HG03460 (cell line): Measurements from ENCODE around the gene RSPO1.

Experiments
- ATAC-seq: cut with Tn5 transposase; IDR thresholded peaks from one replicate; pipeline ENCODE4 v1.9.1; 2021; ENCODE audit not compliant: unreplicated experiment

The RSPO1 gene

GRCh38 chr1:37657620-37658412 is 23.1 kb upstream of the RSPO1 start:
- ATAC-seq, result no peak

DNA sequence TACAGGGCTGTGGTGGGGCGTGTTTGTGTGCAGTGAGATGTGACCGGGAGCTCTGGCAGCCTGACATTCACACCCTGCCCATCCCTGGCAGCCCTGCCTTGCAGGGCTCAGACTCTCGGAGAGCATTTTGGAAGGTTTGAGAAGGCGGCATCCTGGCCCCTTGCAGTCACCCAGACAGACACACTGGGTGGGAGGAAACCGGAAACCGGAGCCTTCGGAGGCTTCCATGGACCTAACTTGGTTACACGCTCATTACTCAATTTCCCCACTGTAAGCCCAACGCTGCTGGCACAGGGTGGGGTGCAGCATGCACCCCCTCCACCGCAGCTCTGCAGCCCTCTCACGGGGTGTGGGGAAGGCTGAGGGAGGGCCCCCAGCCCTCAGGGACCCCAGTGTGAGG is 22.2 kb upstream of the RSPO1 start:
- no peak for ATAC-seq

- ATAC-seq, result no peak
Observed at GRCh38 chr1:37656026-37656425, 21.3 kb upstream of the RSPO1 start.

- ATAC-seq, result no peak
Observed at GRCh38 chr1:37655274-37655673, 20.6 kb upstream of the RSPO1 start.

DNA sequence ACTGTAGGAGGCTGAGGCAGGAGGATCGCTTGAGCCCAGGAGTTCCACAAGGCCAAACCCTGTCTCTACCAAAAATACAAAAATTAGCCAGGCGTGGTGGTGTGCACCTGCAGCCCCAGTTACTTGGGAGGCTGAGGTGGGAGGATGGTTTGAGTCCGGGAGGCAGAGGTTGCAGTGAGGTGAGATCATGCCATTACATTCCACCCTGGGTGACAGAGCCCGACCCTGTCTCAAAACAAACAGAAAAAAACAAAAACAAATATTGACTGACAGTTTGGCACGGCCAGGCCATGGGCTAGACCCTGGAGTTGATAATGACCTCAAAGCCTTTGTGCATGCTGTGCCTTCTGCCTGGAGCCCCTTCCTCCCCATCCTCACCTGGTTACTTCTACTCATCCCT is 19.2 kb upstream of the RSPO1 start:
- no peak for ATAC-seq

- ATAC-seq, result no peak
Observed at GRCh38 chr1:37652976-37653375, 18.3 kb upstream of the RSPO1 start.

- ATAC-seq, result no peak
Observed at GRCh38 chr1:37651803-37652202, 17.1 kb upstream of the RSPO1 start.

GRCh38 chr1:37650721-37651120 is 16.0 kb upstream of the RSPO1 start:
- no peak for ATAC-seq

- no peak for ATAC-seq
Observed at GRCh38 chr1:37650173-37650572, 15.5 kb upstream of the RSPO1 start.

GRCh38 chr1:37647281-37647680 is 12.6 kb upstream of the RSPO1 start:
- no peak for ATAC-seq

- ATAC-seq, result no peak
Observed at GRCh38 chr1:37641059-37641458, 6.4 kb upstream of the RSPO1 start.

GRCh38 chr1:37636435-37636834 is 1.7 kb upstream of the RSPO1 start:
- ATAC-seq, result no peak

DNA sequence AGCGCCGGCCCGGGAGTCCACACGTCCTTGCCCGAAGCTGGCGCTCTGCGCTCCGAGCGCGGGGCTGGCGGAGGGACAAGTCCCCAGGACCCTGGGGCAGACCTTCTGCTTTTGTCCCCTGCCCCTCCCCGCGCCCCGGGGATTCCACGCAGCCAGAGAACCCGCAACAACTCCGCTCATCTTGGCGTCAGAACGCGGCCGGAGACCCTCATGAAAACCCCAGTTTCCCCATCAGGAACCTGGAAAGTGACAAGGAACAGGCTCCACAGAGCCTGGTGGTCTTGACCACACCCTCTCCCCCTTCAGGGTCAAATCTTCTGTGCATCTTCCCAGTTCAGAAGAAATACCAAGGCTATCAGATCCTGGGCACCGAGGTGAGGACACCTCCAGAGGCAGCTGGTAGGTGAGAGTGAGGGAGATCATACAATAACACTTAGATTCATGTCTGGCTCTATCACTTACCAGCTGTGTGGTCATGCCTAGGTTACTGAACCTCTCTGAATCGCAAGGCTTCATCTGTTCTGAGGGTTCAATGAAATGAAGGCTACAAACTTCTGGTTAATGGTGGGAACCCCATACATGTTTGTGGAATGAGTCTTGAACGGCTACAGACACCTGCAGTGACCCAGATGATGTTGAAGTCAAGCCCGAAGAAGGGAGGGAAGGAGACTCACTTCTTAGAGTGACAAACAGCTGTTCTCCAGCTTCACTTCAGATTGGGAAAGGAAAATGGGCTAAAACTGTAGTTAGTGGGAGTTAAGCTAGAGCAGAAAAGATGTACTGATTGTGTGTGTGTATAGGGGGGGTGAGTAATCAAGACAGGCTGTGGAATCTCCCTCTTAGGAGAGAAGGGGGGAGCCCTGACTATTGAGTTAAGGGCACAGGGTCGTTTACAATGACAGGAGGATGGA is 555 bp upstream of the RSPO1 start:
- ATAC-seq, result no peak

DNA sequence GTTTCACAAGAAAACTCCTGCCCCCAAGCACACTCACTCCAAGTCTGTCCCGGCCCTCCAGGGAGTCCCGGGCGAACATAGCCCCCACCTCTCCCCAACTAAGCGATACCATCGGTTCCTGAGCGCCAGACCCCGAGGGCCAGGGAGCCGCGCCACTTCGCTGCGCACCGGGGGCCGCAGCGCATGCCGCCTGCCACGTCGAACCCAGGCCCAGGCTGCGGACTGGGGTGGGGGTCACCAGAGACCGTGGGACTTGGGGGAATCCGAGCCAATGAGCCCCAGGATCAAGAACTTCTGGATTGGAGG is 801 bp downstream of the RSPO1 start:
- no peak for ATAC-seq

GRCh38 chr1:37633040-37633937 is 1.4 kb downstream of the RSPO1 start:
- no peak for ATAC-seq

DNA sequence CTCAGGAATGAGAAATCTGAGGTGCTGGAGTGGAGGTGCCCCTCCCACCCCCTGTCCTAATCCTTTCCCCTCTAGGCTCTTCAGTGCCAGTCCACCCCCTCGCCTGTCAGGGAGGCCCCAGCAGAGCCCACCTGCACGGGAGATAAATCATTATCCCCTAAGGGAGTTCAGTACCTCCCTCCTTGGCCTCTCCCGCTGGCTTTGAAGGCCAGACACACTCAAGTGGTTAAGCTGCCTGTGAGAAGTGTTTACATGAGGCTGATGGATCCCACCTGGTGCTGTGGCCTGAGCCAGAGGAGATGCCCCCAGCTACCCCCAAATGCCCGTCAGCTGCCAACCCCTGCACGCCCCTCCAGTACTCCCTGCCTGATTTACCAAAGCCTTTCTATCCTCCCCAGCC is 3.7 kb downstream of the RSPO1 start:
- ATAC-seq, result no peak

GRCh38 chr1:37630426-37631028 is 4.2 kb downstream of the RSPO1 start:
- no peak for ATAC-seq

- no peak for ATAC-seq
Observed at GRCh38 chr1:37629726-37630425, 4.8 kb downstream of the RSPO1 start.

- no peak for ATAC-seq
Observed at GRCh38 chr1:37629008-37629407, 5.7 kb downstream of the RSPO1 start.

DNA sequence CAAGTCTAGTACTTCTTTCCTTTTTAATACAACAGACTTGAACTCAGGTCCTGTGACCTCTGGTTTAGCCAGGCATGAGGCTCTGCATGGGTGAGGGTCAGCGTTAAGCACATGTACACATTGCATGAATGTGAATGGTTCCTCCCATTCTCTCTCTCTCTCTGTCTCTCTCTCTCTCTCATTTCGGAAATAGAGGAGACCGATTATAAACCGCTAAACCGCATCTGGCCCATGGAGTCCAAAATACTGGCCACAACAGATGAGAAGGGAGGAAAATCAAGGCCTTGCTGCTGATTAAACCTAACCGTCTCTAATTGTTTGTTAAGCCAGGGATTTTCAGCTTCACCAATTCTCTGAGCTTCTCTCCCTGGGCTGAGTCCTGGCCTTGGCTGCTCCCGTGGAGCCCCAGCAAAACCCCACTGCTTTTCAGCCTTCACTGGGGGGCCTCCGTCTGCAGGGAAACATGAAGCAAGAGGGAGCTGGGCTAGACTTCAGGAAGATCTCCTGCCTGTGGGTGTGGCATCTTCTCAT is 6.6 kb downstream of the RSPO1 start:
- no peak for ATAC-seq
